ENCODE results near the gene SLC12A6.

GRCh38 chr15:34365836-34366235 lies 28.3 kb upstream of the SLC12A6 start:
- TF ChIP-seq YY1 (IDR thresholded peaks at IDR 0.05; ENCODE audit: insufficient read depth, insufficient read length) = no peak
- TF ChIP-seq ZNF274 (IDR thresholded peaks at IDR 0.05; ENCODE audit: low read depth, low read length) = no peak
